Mammary epithelial cell (primary cell): Measurements from ENCODE around the gene DHCR7.

Source experiments
- CTCF ChIP-seq, 2 donors: IDR thresholded peaks in 1 of 2; conservative IDR thresholded peaks in 1 of 2; 2 replicates each; pipeline ENCODE4 v1.5.1; 2011 to 2012; ENCODE audit warnings: inconsistent platforms in 2 of 2, low read length in 2 of 2, mild to moderate bottlenecking in 2 of 2, control low read depth in 1 of 2, low read depth in 1 of 2; ENCODE audit not compliant: insufficient read depth in 1 of 2; ENCODE audit errors: extremely low read depth in 1 of 2
- EZH2 ChIP-seq: IDR thresholded peaks from 2 replicates; pipeline ENCODE4 v1.6.1; 2012; ENCODE audit warnings: low read length, inconsistent platforms, borderline replicate concordance

- TF ChIP-seq CTCF (conservative IDR thresholded peaks at IDR 0.05 in 1 of 2, IDR thresholded peaks at IDR 0.05 in 1 of 2; ENCODE audit: extremely low read depth in 1 of 2, insufficient read depth in 1 of 2, low read depth in 1 of 2, low read length in 2 of 2) (no peak), EZH2 (no peak)
These were observed 15.4 kb upstream of the DHCR7 start for GRCh38 chr11:71463331-71464211.
